K562 (cell line): ENCODE data around the gene ITPR3. TPM values are rescaled to one million over a fixed set of nuclear protein-coding genes. Genes with fewer than 3 reads are reported as not detected.
A peak's percentile ranks its signal among the peaks of the same experiment; 100 is the strongest.

Source experiments
- ATAC-seq: fragments of 200-7000 bp; cut with Tn5 transposase; 3 replicates; pipeline ENCODE4 v1.9.1; 2020; ENCODE audit warnings: moderate library complexity
- BruUV-seq: library from RNA; stranded (reverse); fragments of 400-500 nt; replicated peaks from 2 replicates; lab custom pipeline; 2021; lab: Mats Ljungman, UMichigan
- CTCF ChIA-PET: fragments of 300-600 bp; formaldehyde crosslinking; extraction: SDS; loops from one replicate; lab custom pipeline; 2021; ENCODE audit warnings: low intra/inter-chr PET ratio; lab: Yijun Ruan, JAX
- POLR2A ChIA-PET: fragments of 300-600, 350-650 bp; sonication (Branson Sonifier 250); formaldehyde crosslinking; extraction: SDS; loops from one replicate; lab custom pipeline; 2021; ENCODE audit warnings: antibody characterized with exemption, inconsistent platforms; lab: Yijun Ruan, JAX
- DNase-seq, 4 experiments: peaks; one replicate each; pipeline versions ENCODE4 v3.0.0 to v3.0.0-alpha.2; 2011 to 2018; ENCODE audit warnings: low spot score in 3 of 4, mixed read lengths in 3 of 4; ENCODE audit errors: extremely low read depth in 1 of 4
- FAIRE-seq: peaks from 2 replicates; lab custom pipeline; 2011; peaks lifted over from hg19 to GRCh38; lab: Jason Lieb, UNC
- H2AFZ ChIP-seq: 2 replicates; pipeline ENCODE4 v1.6.0; 2011; ENCODE audit warnings: low read depth, low read length, control low read depth, inconsistent platforms
- H3K27ac ChIP-seq: fragments of 200-600 bp; 3 replicates; pipeline ENCODE4 v1.8.0; 2011; ENCODE audit warnings: low read depth, mild to moderate bottlenecking, control low read depth, inconsistent platforms, low read length, moderate library complexity, mixed read lengths; ENCODE audit errors: extremely low read depth
- H3K27me3 ChIP-seq, 2 experiments: fragments of 300-600 bp in 1 of 2; 2 replicates in 1 of 2; 3 replicates in 1 of 2; pipeline versions ENCODE4 v1.6.0 to v1.8.0; 2011; ENCODE audit warnings: inconsistent platforms in 2 of 2, low read length in 2 of 2, mild to moderate bottlenecking in 1 of 2, mixed read lengths in 1 of 2, moderate library complexity in 1 of 2; ENCODE audit not compliant: control insufficient read depth in 2 of 2, insufficient read depth in 2 of 2
- H3K36me3 ChIP-seq: fragments of 300-600 bp; 3 replicates; pipeline ENCODE4 v1.8.0; 2011; ENCODE audit warnings: mild to moderate bottlenecking, low read length, inconsistent platforms; ENCODE audit not compliant: control insufficient read depth, insufficient read depth
- H3K4me1 ChIP-seq, 2 experiments: fragments of 200-600 bp in 1 of 2; replicated peaks in 1 of 2; 2 replicates in 1 of 2; 3 replicates in 1 of 2; pipeline versions ENCODE4 v1.5.1 to v1.8.0; 2011; ENCODE audit warnings: inconsistent platforms in 2 of 2, low read length in 2 of 2, mild to moderate bottlenecking in 1 of 2, mixed read lengths in 1 of 2, moderate library complexity in 1 of 2; ENCODE audit not compliant: control insufficient read depth in 2 of 2, insufficient read depth in 2 of 2
- H3K4me2 ChIP-seq: 2 replicates; pipeline ENCODE4 v1.6.1; 2011; ENCODE audit warnings: low read length, control low read depth, inconsistent platforms, mixed read lengths; ENCODE audit not compliant: insufficient read depth
- H3K4me3 ChIP-seq: fragments of 200-600 bp; sonication (generic), shearing (Covaris generic); 2 replicates; pipeline ENCODE4 v1.5.1; 2016; ENCODE audit warnings: control low read depth, inconsistent platforms
- H3K79me2 ChIP-seq: fragments of 200-600 bp; 3 replicates; pipeline ENCODE4 v1.8.0; 2011; ENCODE audit warnings: low read length, inconsistent platforms; ENCODE audit not compliant: control insufficient read depth, insufficient read depth
- H3K9ac ChIP-seq, 2 experiments: 2 replicates each; pipeline versions ENCODE4 v1.6.0 to v1.6.1; 2011; ENCODE audit warnings: low read depth in 2 of 2, low read length in 2 of 2, control low read depth in 1 of 2, inconsistent platforms in 1 of 2, mild to moderate bottlenecking in 1 of 2, mixed read lengths in 1 of 2; ENCODE audit not compliant: insufficient read depth in 1 of 2
- H3K9me1 ChIP-seq: one replicate; pipeline ENCODE4 v1.6.0; 2011; ENCODE audit warnings: inconsistent platforms, mild to moderate bottlenecking, low read length, moderate library complexity; ENCODE audit not compliant: control insufficient read depth, insufficient read depth
- H3K9me3 ChIP-seq: replicated peaks from 2 replicates; pipeline ENCODE4 v1.5.1; 2011; ENCODE audit warnings: low read depth, low read length, inconsistent platforms; ENCODE audit not compliant: control insufficient read depth, insufficient read depth
- H4K20me1 ChIP-seq: replicated peaks from 2 replicates; pipeline ENCODE4 v1.6.1; 2011; ENCODE audit warnings: low read length, inconsistent platforms, mixed read lengths; ENCODE audit not compliant: control insufficient read depth, insufficient read depth
- E2F1 ChIP-seq: sonication (generic); formaldehyde crosslinking; IDR thresholded peaks from 2 replicates; pipeline ENCODE4 v1.8.1; 2023; ENCODE audit warnings: mild to moderate bottlenecking, missing genetic modification reagents, moderate library complexity
- EHMT2 ChIP-seq: fragments of 450-650 bp; IDR thresholded peaks from 2 replicates; pipeline ENCODE4 v1.6.1; 2018; ENCODE audit warnings: antibody characterized with exemption
- KHSRP ChIP-seq: fragments of 450-650 bp; IDR thresholded peaks from 2 replicates; pipeline ENCODE4 v1.6.1; 2017
- MITF ChIP-seq: IDR thresholded peaks from 2 replicates; pipeline ENCODE4 v1.6.1; 2014; ENCODE audit warnings: antibody characterized with exemption
- NFIX ChIP-seq: fragments of 250-450 bp; sonication (Bioruptor Pico); IDR thresholded peaks from 2 replicates; pipeline ENCODE4 v1.4.0; 2020; ENCODE audit warnings: low read depth, mild to moderate bottlenecking, moderate library complexity
- POLR2A ChIP-seq: fragments of 450-650 bp; conservative IDR thresholded peaks from 2 replicates; pipeline ENCODE4 v1.6.1; 2016
- POLR2G ChIP-seq: fragments of 200-400 bp; formaldehyde crosslinking; IDR thresholded peaks from 2 replicates; pipeline ENCODE4 v1.6.1; 2017; ENCODE audit warnings: low read depth, mild to moderate bottlenecking, antibody characterized with exemption, low read length, moderate library complexity
- POLR2H ChIP-seq: IDR thresholded peaks from 2 replicates; pipeline ENCODE4 v1.6.1; 2016; ENCODE audit warnings: missing genetic modification characterization, low read depth, mild to moderate bottlenecking, control low read depth, missing compliant biosample characterization, moderate library complexity
- SAP30 ChIP-seq: fragments of 200-600 bp; sonication (generic); IDR thresholded peaks from 2 replicates; pipeline ENCODE4 v1.6.1; 2012; ENCODE audit warnings: borderline replicate concordance, low read depth, mild to moderate bottlenecking, moderate library complexity, low read length, control low read depth, inconsistent platforms; ENCODE audit not compliant: insufficient read depth, poor library complexity, severe bottlenecking
- ZBTB33 ChIP-seq: sonication (generic); formaldehyde crosslinking; IDR thresholded peaks from 2 replicates; pipeline ENCODE4 v1.8.1; 2023; ENCODE audit warnings: mild to moderate bottlenecking, missing genetic modification reagents
- ZFP91 ChIP-seq: sonication (generic); formaldehyde crosslinking; IDR thresholded peaks from 2 replicates; pipeline ENCODE4 v1.8.0; 2022; ENCODE audit warnings: mild to moderate bottlenecking, missing genetic modification reagents
- WGBS: fragments of 100-300 bp; shearing (Covaris generic); methylation state at CpG from one replicate; pipeline ENCODE4 v1.1.6; 2016; ENCODE audit warnings: low coverage, mixed read lengths; ENCODE audit not compliant: insufficient coverage; ENCODE audit errors: missing lambda C conversion rate; 5-methylcytosine and 5-hydroxymethylcytosine counted together
- in situ Hi-C: fragments of 300-500 bp; cut with MboI; formaldehyde crosslinking; loops from 4 replicates; pipeline ENCODE4 v1.15.0; 2018; ENCODE audit warnings: inconsistent platforms, mixed read lengths
- intact Hi-C: fragments of 100-400 bp; cut with micrococcal nuclease; formaldehyde crosslinking; loops from 2 replicates; pipeline ENCODE4 v1.14.2; 2022
- polyA plus RNA-seq, 8 experiments: library from polyadenylated mRNA; depleted of rRNA in 4 of 8; stranded (reverse) in 5 of 8; unstranded in 3 of 8; fragments of >200 nt; fragmentation: Nextera tagmentation in 2 of 8; fragmentation: Illumina TruSeq in 1 of 8; extraction: Ambion mirVana in 2 of 8; extraction: Trizol in 1 of 8; gene quantifications; 2 replicates each; pipeline versions ENCODE4 v1.2.1 to v1.2.3, GENCODE V29; 2011 to 2014; ENCODE audit warnings: inconsistent platforms in 1 of 8, missing spikeins in 1 of 8
- total RNA-seq, 7 experiments: library from RNA; depleted of rRNA in 6 of 7; stranded (reverse); fragments of >200 nt in 6 of 7; fragmentation: Illumina TruSeq in 2 of 7; extraction: Trizol in 2 of 7; gene quantifications; 2 replicates each; pipeline versions ENCODE4 v1.2.1 to v1.2.3, GENCODE V29; 2011 to 2021; ENCODE audit warnings: low replicate concordance in 1 of 7
- TF ChIP-seq, protein P1 (sequence below): fragments of 250-450 bp; sonication (Bioruptor Pico); IDR thresholded peaks from 2 replicates; pipeline ENCODE4 v1.8.0; 2022; ENCODE audit warnings: inconsistent platforms, mild to moderate bottlenecking, moderate library complexity, borderline replicate concordance

Gene ITPR3
- total and polyA plus RNA-seq, 9 of the 15 experiments (the other 6 are each of a cell fraction or from before 2014, with no cell fraction given): 0.39 to 35.7 (median 13.2) TPM

- no peak overlapping the region for H3K4me3 ChIP-seq
- H4K20me1 ChIP-seq: no peaks in the 10 kb centered on the region
- H3K9me1 ChIP-seq: no peaks in the 10 kb centered on the region
- CTCF ChIA-PET: no interaction called here
- no peaks in the 10 kb centered on the region for H3K79me2 ChIP-seq
- H2AFZ ChIP-seq: no peak overlapping the region
- H3K36me3 ChIP-seq: peaks cover 91% of the 10 kb centered on the region; the same call in 2 of the 3 replicates
- no peaks in the 10 kb centered on the region for H3K27me3 ChIP-seq
- no TSS peak for BruUV-seq
- POLR2A ChIA-PET: interaction anchor here (1.4 kb wide), 1 partner anchor 9 kb away, joined by 6 read pairs; no protein-coding TSS in a partner anchor
- H3K4me2 ChIP-seq: no peak overlapping the region
- ATAC-seq (no peak), DNase-seq (no peak), FAIRE-seq (no peak)
- H3K9me3 ChIP-seq: no peaks in the 10 kb centered on the region
- no peak overlapping the region for H3K27ac ChIP-seq
- in situ Hi-C loops: no loop called here
- H3K4me1 ChIP-seq: peaks cover 0 to 7% of the 10 kb centered on the region in 2 experiments; a peak in 1 of 5 replicates
- intact Hi-C loops: no loop called here
- no peak overlapping the region for H3K9ac ChIP-seq
- 88% methylated on average over 34 of the region's 38 CpGs for WGBS
- no peak for TF ChIP-seq E2F1 (CRISPR knock-in tag)
- no peak for TF ChIP-seq ZFP91
- peak; percentile 33; the same call in 1 of the 2 replicates for TF ChIP-seq POLR2G
- TF ChIP-seq EHMT2: no peak
- TF ChIP-seq ZBTB33 (CRISPR knock-in tag): peak; percentile 53; the same call in 1 of the 2 replicates
- no peak for TF ChIP-seq SAP30
- TF ChIP-seq MITF: no peak
- no peak for TF ChIP-seq NFIX (CRISPR knock-in tag)
- no peak for TF ChIP-seq POLR2A
- TF ChIP-seq, protein P1, sequence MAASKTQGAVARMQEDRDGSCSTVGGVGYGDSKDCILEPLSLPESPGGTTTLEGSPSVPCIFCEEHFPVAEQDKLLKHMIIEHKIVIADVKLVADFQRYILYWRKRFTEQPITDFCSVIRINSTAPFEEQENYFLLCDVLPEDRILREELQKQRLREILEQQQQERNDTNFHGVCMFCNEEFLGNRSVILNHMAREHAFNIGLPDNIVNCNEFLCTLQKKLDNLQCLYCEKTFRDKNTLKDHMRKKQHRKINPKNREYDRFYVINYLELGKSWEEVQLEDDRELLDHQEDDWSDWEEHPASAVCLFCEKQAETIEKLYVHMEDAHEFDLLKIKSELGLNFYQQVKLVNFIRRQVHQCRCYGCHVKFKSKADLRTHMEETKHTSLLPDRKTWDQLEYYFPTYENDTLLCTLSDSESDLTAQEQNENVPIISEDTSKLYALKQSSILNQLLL (CRISPR knock-in tag): no peak
- no peak for TF ChIP-seq KHSRP
- TF ChIP-seq POLR2H (tag): no peak
These were observed 64.5 kb downstream of the ITPR3 start for GRCh38 chr6:33685411-33686224.
